Fibroblast of lung (primary cell): Measurements from ENCODE around the gene SYNJ2. TPM values are rescaled to one million over a fixed set of nuclear protein-coding genes. Genes with fewer than 3 reads are reported as not detected.
A peak's percentile ranks its signal among the peaks of the same experiment; 100 is the strongest.

Experiments used
- DNase-seq, 2 donors: peaks; one replicate each; pipeline versions ENCODE4 v3.0.0 to v3.0.0-alpha.2; 2010; ENCODE audit warnings: low read depth in 2 of 2
- H2AFZ ChIP-seq: 2 replicates; pipeline ENCODE4 v1.5.1; 2012; ENCODE audit warnings: low read length, control low read depth, inconsistent platforms
- H3K27ac ChIP-seq: 2 replicates; pipeline ENCODE4 v1.5.1; 2011; ENCODE audit warnings: low read length, control low read depth; ENCODE audit not compliant: insufficient read depth
- H3K27me3 ChIP-seq: 2 replicates; pipeline ENCODE4 v1.5.1; 2011; ENCODE audit warnings: mild to moderate bottlenecking, low read length; ENCODE audit not compliant: control insufficient read depth, insufficient read depth
- H3K36me3 ChIP-seq: 2 replicates; pipeline ENCODE4 v1.5.1; 2011; ENCODE audit warnings: low read length; ENCODE audit not compliant: control insufficient read depth, insufficient read depth
- H3K4me1 ChIP-seq: 2 replicates; pipeline ENCODE4 v1.5.1; 2011; ENCODE audit warnings: low read length; ENCODE audit not compliant: control insufficient read depth, insufficient read depth; ENCODE audit errors: extremely low read depth
- H3K4me2 ChIP-seq: 2 replicates; pipeline ENCODE4 v1.5.1; 2011; ENCODE audit warnings: low read length, control low read depth; ENCODE audit not compliant: insufficient read depth; ENCODE audit errors: extremely low read depth
- H3K4me3 ChIP-seq, 4 experiments: fragments of 200-600 bp in 1 of 4; sonication (generic) in 1 of 4; replicated peaks in 1 of 4; 2 replicates each; pipeline ENCODE4 v1.5.1; 2011 to 2016; ENCODE audit warnings: low read length in 4 of 4, low read depth in 3 of 4, mild to moderate bottlenecking in 3 of 4, control low read depth in 2 of 4, inconsistent platforms in 1 of 4, mixed read lengths in 1 of 4; ENCODE audit not compliant: insufficient read depth in 1 of 4; ENCODE audit errors: control extremely low read depth in 1 of 4
- H3K79me2 ChIP-seq: 2 replicates; pipeline ENCODE4 v1.5.1; 2012; ENCODE audit warnings: mild to moderate bottlenecking, low read length, inconsistent platforms; ENCODE audit not compliant: control insufficient read depth, insufficient read depth
- H3K9ac ChIP-seq: 2 replicates; pipeline ENCODE4 v1.5.1; 2011; ENCODE audit warnings: mild to moderate bottlenecking, low read length, control low read depth; ENCODE audit not compliant: insufficient read depth
- H3K9me3 ChIP-seq: 2 replicates; pipeline ENCODE4 v1.5.1; 2012; ENCODE audit warnings: low read depth, low read length; ENCODE audit not compliant: control insufficient read depth, insufficient read depth
- H4K20me1 ChIP-seq: 2 replicates; pipeline ENCODE4 v1.5.1; 2011; ENCODE audit warnings: low read length; ENCODE audit not compliant: control insufficient read depth, insufficient read depth; ENCODE audit errors: extremely low read depth
- EZH2 ChIP-seq: IDR thresholded peaks from 2 replicates; pipeline ENCODE4 v1.5.1; 2012; ENCODE audit warnings: low read length, control low read depth, mild to moderate bottlenecking; ENCODE audit errors: missing control alignments
- polyA plus RNA-seq, 2 donors: library from polyadenylated mRNA; depleted of rRNA in 1 of 2; stranded (reverse) in 1 of 2; unstranded in 1 of 2; fragments of >200 nt; gene quantifications; 2 replicates each; pipeline ENCODE4 v1.2.1, GENCODE V29; 2011 to 2012; ENCODE audit warnings: missing spikeins in 1 of 2
- total RNA-seq: library from RNA; depleted of rRNA; stranded (reverse); fragments of >200 nt; gene quantifications from 2 replicates; pipeline ENCODE4 v1.2.1, GENCODE V29; 2014
- TF ChIP-seq, protein P1 (sequence below), 2 donors: IDR thresholded peaks in 1 of 2; conservative IDR thresholded peaks in 1 of 2; 1 replicate in 1 of 2; 2 replicates in 1 of 2; pipeline ENCODE4 v1.5.1; 2011 to 2012; ENCODE audit warnings: low read length in 2 of 2, control low read depth in 1 of 2, inconsistent platforms in 1 of 2, low read depth in 1 of 2, mild to moderate bottlenecking in 1 of 2

Gene SYNJ2
- total and polyA plus RNA-seq, 2 donors (not counting 1 experiment from before 2014, with no cell fraction given): 23.5 to 57.3 TPM

DNA sequence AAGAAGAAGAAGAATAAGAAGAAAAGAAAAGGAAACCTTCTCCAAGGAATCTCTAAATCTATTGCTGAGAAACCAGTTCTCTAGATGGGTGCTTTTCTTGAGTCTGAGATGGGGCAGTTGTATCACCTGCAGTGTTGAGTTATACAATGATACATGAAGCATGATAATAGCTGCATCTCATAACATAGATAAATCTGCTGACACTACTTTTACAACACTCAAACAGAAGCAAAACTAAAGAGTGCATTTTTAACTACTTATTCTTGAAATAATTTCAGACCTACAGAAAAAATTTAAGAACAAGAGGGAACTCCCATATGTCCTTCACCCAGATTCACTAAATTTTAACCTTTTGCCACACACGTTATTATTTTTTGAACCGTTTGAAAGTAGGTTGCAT lies 70.3 kb downstream of the SYNJ2 start:
- no peak for DNase-seq
- Histone ChIP-seq H2AFZ (no peak overlapping the region), H4K20me1 (no peaks in the 10 kb centered on the region), H3K4me1 (peaks cover 18% of the 10 kb centered on the region), H3K27me3 (no peaks in the 10 kb centered on the region), H3K79me2 (peaks cover 3% of the 10 kb centered on the region), H3K36me3 (peaks cover 18% of the 10 kb centered on the region), H3K27ac (no peak overlapping the region), H3K9me3 (no peaks in the 10 kb centered on the region), H3K4me3 (no peak overlapping the region), H3K4me2 (no peak overlapping the region), H3K9ac (no peak overlapping the region)
- TF ChIP-seq, protein P1, sequence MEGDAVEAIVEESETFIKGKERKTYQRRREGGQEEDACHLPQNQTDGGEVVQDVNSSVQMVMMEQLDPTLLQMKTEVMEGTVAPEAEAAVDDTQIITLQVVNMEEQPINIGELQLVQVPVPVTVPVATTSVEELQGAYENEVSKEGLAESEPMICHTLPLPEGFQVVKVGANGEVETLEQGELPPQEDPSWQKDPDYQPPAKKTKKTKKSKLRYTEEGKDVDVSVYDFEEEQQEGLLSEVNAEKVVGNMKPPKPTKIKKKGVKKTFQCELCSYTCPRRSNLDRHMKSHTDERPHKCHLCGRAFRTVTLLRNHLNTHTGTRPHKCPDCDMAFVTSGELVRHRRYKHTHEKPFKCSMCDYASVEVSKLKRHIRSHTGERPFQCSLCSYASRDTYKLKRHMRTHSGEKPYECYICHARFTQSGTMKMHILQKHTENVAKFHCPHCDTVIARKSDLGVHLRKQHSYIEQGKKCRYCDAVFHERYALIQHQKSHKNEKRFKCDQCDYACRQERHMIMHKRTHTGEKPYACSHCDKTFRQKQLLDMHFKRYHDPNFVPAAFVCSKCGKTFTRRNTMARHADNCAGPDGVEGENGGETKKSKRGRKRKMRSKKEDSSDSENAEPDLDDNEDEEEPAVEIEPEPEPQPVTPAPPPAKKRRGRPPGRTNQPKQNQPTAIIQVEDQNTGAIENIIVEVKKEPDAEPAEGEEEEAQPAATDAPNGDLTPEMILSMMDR (conservative IDR thresholded peaks at IDR 0.05 in 1 of 2, IDR thresholded peaks at IDR 0.05 in 1 of 2; ENCODE audit: low read depth in 1 of 2, low read length in 2 of 2): no peak
- no peak for TF ChIP-seq EZH2

DNA sequence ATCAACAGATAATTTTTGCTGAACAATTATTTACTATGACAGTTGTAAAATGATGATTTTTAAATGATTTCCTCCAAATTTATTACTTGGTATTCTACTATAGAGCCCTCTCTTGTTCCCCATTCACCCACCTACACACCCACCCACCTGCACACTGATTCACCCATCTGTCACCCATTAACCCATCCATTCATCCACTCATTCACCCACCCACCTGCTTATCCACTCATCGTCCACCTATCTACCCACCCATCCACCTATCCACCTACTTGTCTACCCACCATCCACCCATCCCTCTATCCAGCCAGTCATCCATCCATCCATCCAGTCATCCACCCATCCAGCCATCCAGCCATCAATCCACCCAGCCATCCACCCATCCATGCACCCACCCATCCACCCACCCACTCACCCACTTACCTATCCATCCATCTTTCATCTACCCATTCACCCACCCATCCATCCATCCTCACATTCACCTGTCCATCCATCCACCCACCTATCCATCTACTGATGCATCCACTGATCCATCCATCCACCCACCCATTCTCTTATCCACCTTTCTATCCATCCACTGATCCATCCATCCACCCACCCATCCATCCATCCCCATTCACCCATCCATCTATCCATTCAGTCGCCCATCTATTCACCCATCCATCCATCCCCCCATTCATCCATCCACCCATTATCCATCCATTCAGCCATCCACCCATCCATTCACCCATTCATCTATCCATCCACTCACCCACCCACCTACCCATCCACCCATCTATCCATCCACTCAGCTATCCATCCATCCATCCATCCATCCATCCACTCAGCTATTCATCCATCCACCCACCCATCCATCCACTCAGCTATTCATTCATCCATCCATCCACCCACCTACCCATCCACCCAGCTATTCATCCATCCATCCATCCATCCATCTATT lies 72.0 kb downstream of the SYNJ2 start:
- no peak overlapping the region for H3K27ac ChIP-seq
- no peaks in the 10 kb centered on the region for H3K9me3 ChIP-seq
- DNase-seq: no peak
- H4K20me1 ChIP-seq: no peaks in the 10 kb centered on the region
- no peak overlapping the region for H2AFZ ChIP-seq
- peaks cover 14% of the 10 kb centered on the region for H3K36me3 ChIP-seq
- H3K4me2 ChIP-seq: no peak overlapping the region
- peaks cover 3% of the 10 kb centered on the region for H3K79me2 ChIP-seq
- H3K4me1 ChIP-seq: peaks cover 24% of the 10 kb centered on the region
- no peak for TF ChIP-seq EZH2
- TF ChIP-seq, protein P1 (conservative IDR thresholded peaks at IDR 0.05 in 1 of 2, IDR thresholded peaks at IDR 0.05 in 1 of 2; ENCODE audit: low read depth in 1 of 2, low read length in 2 of 2): no peak
- H3K4me3 ChIP-seq: no peak overlapping the region
- no peaks in the 10 kb centered on the region for H3K27me3 ChIP-seq
- no peak overlapping the region for H3K9ac ChIP-seq

DNA sequence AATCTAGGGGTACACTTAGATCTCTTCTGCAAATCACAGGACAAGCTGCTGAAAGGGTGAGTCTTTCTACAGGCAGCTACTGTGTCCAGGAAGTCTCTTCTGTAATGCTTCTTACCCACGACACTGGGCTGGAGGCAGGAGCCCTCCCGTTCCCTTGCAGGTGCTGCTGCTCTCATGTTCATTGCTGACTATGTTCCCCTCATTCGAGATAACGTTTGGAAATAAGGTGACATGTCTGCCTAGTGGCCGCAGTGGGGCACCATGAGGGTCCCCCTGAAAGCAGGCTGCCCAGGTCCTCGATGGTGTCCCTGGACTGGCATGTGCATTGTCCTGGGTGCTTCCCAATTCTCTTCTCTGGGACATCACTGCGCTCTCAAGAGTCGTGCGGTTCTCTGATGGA lies 74.7 kb downstream of the SYNJ2 start:
- peaks cover 3% of the 10 kb centered on the region for H3K79me2 ChIP-seq
- no peaks in the 10 kb centered on the region for H3K27me3 ChIP-seq
- H3K4me3 ChIP-seq: no peak overlapping the region
- H3K36me3 ChIP-seq: peaks cover 9% of the 10 kb centered on the region
- H3K9me3 ChIP-seq: no peaks in the 10 kb centered on the region
- no peak overlapping the region for H3K4me2 ChIP-seq
- no peak overlapping the region for H2AFZ ChIP-seq
- peaks cover 29% of the 10 kb centered on the region for H3K4me1 ChIP-seq
- DNase-seq: no peak
- TF ChIP-seq, protein P1 (conservative IDR thresholded peaks at IDR 0.05 in 1 of 2, IDR thresholded peaks at IDR 0.05 in 1 of 2; ENCODE audit: low read depth in 1 of 2, low read length in 2 of 2): no peak
- no peaks in the 10 kb centered on the region for H4K20me1 ChIP-seq
- peak overlapping the region; percentile 91 for H3K27ac ChIP-seq
- H3K9ac ChIP-seq: no peak overlapping the region
